ENCODE data around the gene CTNNA3.

DNA sequence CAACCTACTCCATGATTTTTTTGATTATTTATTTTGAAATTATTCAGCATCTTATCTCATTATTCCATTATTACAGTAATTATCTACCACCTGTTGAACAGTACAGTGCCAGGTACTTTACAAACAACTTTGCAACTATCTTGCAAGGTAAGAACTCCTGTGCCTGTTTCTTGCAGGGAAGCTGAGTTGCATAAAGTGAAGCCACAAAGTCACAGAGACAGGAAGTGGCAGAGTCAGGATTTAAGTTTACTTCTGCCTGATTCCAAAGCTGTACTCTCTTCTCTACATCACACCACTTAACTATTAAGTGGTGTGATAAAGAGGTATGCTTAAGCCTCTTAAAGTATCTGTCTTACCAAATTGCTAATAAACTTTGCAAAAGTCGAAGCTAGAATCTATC lies 690.0 kb downstream of the CTNNA3 start:
- TF ChIP-seq MXI1 (IDR thresholded peaks at IDR 0.05; ENCODE audit: borderline replicate concordance, low read depth, low read length) (no peak), MAFK (IDR thresholded peaks at IDR 0.05; ENCODE audit: low read depth, low read length) (no peak), RFX5 (IDR thresholded peaks at IDR 0.05; ENCODE audit: low read depth, low read length) (no peak), CEBPB (IDR thresholded peaks at IDR 0.05; ENCODE audit: low read depth, low read length) (no peak), MAZ (IDR thresholded peaks at IDR 0.05; ENCODE audit: borderline replicate concordance, low read depth, low read length) (no peak), RAD21 (IDR thresholded peaks at IDR 0.05; ENCODE audit: low read length) (no peak), CHD1 (IDR thresholded peaks at IDR 0.05; ENCODE audit: low read depth, low read length) (no peak), SMC3 (IDR thresholded peaks at IDR 0.05; ENCODE audit: low read depth, low read length) (no peak), BHLHE40 (IDR thresholded peaks at IDR 0.05; ENCODE audit: low read depth, low read length) (no peak), POLR2A (IDR thresholded peaks at IDR 0.05; ENCODE audit: low read depth, low read length) (no peak), RCOR1 (IDR thresholded peaks at IDR 0.05; ENCODE audit: insufficient replicate concordance, low read length) (no peak), FOS (IDR thresholded peaks at IDR 0.05; ENCODE audit: low read depth, low read length) (no peak)
- TF ChIP-seq, protein P1, sequence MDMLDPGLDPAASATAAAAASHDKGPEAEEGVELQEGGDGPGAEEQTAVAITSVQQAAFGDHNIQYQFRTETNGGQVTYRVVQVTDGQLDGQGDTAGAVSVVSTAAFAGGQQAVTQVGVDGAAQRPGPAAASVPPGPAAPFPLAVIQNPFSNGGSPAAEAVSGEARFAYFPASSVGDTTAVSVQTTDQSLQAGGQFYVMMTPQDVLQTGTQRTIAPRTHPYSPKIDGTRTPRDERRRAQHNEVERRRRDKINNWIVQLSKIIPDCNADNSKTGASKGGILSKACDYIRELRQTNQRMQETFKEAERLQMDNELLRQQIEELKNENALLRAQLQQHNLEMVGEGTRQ (IDR thresholded peaks at IDR 0.05; ENCODE audit: low read depth, low read length): no peak
- TF ChIP-seq, protein P2, sequence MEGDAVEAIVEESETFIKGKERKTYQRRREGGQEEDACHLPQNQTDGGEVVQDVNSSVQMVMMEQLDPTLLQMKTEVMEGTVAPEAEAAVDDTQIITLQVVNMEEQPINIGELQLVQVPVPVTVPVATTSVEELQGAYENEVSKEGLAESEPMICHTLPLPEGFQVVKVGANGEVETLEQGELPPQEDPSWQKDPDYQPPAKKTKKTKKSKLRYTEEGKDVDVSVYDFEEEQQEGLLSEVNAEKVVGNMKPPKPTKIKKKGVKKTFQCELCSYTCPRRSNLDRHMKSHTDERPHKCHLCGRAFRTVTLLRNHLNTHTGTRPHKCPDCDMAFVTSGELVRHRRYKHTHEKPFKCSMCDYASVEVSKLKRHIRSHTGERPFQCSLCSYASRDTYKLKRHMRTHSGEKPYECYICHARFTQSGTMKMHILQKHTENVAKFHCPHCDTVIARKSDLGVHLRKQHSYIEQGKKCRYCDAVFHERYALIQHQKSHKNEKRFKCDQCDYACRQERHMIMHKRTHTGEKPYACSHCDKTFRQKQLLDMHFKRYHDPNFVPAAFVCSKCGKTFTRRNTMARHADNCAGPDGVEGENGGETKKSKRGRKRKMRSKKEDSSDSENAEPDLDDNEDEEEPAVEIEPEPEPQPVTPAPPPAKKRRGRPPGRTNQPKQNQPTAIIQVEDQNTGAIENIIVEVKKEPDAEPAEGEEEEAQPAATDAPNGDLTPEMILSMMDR (conservative IDR thresholded peaks at IDR 0.05; ENCODE audit: low read depth, low read length): no peak
